GM12872 (cell line): ENCODE measurements around the gene ZSWIM5.

ENCODE experiments used
- TF ChIP-seq, protein P1 (sequence below): IDR thresholded peaks from 3 replicates; pipeline ENCODE4 v1.5.1; 2011; ENCODE audit warnings: low read depth, mild to moderate bottlenecking, low read length, moderate library complexity; ENCODE audit not compliant: insufficient read depth

ZSWIM5 gene

DNA sequence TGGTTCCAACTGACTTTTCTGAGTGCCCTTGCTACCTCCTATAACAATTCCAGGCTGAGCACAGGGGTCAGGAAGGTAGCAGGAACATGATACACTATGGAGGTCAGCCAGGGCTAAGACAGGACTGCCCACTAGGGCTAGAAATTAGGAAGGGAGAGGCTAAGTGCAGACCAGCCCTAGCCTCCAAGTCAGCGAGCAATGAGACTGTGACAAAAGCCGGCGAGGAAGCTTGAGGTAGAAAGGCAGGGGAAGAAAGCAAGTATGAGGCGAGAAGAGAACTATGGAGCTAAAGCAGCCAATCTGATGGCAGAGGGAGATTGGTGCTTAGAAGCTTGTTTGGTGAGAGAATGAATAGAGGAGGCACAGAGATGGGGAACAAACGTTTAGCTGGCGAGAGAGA is 189.6 kb downstream of the ZSWIM5 start:
- TF ChIP-seq, protein P1, sequence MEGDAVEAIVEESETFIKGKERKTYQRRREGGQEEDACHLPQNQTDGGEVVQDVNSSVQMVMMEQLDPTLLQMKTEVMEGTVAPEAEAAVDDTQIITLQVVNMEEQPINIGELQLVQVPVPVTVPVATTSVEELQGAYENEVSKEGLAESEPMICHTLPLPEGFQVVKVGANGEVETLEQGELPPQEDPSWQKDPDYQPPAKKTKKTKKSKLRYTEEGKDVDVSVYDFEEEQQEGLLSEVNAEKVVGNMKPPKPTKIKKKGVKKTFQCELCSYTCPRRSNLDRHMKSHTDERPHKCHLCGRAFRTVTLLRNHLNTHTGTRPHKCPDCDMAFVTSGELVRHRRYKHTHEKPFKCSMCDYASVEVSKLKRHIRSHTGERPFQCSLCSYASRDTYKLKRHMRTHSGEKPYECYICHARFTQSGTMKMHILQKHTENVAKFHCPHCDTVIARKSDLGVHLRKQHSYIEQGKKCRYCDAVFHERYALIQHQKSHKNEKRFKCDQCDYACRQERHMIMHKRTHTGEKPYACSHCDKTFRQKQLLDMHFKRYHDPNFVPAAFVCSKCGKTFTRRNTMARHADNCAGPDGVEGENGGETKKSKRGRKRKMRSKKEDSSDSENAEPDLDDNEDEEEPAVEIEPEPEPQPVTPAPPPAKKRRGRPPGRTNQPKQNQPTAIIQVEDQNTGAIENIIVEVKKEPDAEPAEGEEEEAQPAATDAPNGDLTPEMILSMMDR: no peak

DNA sequence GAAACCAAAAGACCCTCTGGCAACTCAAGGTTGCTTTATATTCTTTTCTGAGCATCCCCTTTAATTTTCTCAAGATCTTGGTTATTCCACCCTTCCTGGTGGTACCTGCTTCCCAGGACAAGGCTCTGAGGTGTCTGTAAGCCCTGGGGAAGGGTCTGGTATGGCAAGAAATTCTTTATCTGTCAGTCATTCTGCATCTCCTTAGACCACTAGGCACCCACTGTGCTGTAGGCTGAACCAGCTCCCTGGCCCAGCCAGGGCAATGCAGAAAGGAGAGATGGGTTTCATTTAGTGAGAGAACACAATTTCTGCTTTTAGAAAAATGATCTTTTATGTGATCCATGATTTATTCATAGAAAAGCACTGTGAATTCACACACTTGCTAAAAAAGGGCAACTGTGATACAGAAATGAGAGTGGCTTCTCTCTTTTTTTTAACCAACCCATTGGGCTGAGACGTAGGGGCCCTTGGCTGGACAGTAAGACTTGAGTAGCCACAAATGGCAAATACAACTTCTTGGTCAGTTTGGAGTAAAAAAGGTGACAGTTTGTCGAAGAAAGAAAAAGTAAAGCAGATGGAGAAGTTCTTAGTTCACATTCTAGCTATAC is 190.2 kb downstream of the ZSWIM5 start:
- TF ChIP-seq, protein P1: no peak

DNA sequence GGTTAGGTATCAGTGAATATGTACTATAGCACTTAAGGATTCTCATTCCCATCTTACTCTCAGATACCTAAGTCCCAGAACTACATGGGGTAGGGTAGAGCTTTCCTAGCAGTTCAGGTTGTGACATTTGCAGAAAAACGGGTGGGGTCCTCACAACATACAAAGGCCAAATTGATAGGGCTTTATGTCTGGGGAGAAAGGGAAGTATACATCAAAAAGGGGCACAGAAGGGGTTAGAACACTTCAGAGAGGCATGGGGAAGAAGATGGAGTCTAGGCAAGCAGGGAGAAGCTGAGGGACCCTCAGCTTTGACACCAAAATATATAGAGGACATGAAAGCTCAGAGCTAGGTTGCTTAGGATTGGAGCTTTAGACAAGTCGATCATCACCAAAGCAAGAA is 190.7 kb downstream of the ZSWIM5 start:
- TF ChIP-seq, protein P1: no peak

DNA sequence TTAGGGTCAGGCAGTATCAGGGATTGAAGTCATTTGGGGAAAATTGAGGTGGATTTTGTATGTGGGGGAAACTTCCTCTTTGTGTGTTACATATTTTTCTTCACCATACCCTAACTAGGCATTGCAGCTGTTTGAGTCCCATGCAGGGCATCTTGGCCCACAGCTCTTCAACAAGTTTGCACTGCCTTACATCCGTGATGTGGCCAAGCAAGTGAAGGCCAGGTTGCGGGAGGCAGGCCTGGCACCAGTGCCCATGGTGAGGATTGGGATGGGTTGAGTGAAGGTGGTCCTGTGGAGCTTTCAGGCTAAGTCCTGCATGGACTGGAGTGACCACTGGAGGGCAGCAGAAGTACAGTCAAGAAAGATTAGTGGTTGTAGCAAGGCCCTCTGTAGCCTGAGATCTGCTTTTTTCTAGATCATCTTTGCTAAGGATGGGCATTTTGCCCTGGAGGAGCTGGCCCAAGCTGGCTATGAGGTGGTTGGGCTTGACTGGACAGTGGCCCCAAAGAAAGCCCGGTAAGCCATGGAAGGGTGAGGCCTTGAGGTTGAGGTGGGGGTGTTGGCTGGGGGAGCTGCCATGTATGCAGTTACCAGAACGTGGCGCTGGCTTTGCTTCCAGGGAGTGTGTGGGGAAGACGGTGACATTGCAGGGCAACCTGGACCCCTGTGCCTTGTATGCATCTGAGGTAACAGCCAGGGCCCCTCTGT is 191.9 kb downstream of the ZSWIM5 start:
- TF ChIP-seq, protein P1: peak; percentile 94

DNA sequence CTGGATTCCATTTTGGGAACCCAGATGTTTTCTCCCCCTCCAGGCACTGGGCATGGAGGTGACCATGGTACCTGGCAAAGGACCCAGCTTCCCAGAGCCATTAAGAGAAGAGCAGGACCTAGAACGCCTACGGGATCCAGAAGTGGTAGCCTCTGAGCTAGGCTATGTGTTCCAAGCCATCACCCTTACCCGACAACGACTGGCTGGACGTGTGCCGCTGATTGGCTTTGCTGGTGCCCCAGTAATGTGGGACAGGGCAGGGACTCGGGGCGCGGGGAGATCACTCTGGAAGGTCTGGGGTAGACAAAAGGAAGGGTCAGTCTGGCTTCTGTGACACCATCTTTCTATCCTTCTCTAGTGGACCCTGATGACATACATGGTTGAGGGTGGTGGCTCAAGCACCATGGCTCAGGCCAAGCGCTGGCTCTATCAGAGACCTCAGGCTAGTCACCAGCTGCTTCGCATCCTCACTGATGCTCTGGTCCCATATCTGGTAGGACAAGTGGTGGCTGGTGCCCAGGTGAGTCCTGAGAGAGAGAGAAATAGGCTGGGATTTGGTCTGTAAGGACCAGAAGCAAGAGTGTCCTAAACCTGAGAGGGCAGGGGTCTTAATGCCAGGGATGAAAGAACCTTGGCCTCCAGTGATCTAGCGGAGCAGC is 192.7 kb downstream of the ZSWIM5 start:
- TF ChIP-seq, protein P1: no peak

DNA sequence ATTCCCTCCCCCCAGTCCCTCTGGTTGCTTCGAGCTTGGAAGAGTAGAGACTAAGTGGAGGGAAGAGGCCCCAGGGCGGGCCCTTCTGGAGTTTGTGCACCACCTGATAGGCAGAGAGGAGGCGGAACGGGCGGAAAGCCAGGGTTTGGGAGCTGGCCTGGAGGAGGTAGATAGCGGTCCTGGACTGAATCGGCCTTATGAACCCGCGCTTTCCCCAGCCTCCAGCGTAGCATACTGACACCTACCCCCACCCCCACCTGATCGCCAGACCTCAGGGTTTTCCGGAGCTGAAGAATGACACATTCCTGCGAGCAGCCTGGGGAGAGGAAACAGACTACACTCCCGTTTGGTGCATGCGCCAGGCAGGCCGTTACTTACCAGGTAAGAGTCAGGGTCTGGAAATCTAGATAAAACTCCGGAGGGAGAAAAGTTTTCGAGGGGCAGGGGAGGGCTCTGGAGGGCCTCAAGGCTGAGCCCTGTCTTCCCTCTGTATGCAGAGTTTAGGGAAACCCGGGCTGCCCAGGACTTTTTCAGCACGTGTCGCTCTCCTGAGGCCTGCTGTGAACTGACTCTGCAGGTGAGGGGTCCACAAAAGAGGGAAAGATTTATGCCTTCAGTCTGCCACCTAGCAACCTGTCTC is 193.6 kb downstream of the ZSWIM5 start:
- TF ChIP-seq, protein P1: no peak
